Medulla oblongata (tissue), 1 donor: ENCODE data around the gene CEP295NL.
"Not testable (repeated sequence)": the region's sequence is repeated elsewhere in the genome, so short reads cannot be mapped to it uniquely, and the experiment has no call there.

Experiments used
- DNase-seq: peaks from one replicate; pipeline ENCODE4 v3.0.0-alpha.2; 2015; ENCODE audit errors: extremely low spot score

Gene CEP295NL

GRCh38 chr17:78929908-78930775 lies 27.1 kb upstream of the CEP295NL start:
- DNase-seq, result no peak

DNA sequence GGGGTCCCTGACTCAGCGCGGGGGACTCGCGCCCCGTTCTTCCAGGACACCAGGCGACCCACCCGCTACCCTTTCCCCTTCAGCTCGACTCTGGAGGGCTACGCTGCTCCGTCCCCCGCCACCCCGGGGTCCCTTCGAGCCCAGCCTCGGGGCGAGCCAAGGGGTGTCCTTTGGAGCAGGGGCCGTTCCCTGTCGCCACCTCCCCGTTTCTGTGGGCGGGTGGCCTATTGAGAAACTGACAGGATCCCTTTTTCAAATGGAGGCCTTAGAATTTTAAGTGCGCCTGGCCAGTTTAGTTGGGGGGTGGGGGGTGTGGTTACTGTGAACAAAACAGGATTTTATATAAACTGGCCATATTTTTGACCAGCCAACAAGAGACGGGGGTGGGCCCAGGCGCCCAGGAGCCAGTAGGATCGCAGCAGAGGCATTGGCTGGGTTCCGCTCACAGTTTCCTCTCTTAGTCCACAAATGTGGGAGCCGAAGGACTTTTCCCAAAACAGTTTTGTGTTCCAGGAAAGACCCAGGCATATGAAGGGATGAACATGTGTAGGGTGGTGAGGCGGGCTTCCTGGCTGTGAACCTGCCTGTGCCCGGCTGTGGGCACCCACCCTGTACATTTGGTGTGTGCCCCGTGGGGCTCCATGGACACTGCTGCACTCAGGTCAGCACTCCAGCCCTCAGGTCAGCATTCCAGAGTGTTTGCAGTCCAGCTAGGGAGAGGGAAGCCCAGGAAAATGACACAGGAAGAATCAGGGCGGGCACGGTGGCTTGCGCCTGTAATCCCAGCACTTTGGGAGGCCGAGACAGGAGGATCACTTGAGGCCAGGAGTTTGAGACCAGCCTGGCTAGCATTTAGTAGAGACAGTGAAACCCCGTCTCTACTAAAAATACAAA lies 22.9 kb upstream of the CEP295NL start:
- peak; percentile 62 for DNase-seq

GRCh38 chr17:78925234-78925633 lies 22.2 kb upstream of the CEP295NL start, which contains the start of gene TIMP2:
Gene TIMP2 (minus strand): TSS chr17:78925387. CDS start chr17:78925088, 299 bp downstream.
- DNase-seq, result peak; percentile 92

DNA sequence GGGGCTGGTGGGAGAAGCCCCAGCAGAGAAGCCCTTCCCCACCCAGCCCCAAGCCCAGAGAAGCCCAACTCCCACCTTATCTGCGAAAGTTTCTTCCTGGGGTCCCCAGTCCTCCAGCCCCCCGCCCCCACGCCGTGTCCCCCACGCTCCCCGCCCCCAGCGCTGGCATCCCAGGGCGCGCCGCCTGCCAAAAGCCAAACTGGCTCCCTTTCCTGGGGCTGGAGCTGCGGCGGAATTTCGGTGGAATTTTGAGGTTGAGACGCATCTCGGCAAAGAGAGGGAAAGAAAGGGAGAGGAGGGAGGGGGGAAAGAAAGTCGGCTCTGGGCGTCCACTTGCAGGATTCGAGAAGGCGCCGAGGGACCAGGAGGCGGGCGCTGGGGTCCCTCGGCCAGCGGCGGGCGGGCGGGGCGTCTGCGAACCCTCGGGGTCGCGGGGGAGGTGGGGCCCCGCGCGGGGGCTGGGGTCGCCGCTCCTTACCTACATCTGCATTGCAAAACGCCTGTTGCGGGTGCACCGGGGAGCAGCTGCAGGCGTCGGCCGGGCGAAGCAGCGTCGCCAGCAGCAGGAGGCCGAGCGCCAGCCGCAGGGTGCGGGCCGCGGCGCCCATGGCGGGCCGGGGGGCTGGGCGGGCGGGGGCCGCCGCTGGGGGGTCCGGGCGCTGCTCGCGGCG lies 21.6 kb upstream of the CEP295NL start:
- DNase-seq, result no peak

DNA sequence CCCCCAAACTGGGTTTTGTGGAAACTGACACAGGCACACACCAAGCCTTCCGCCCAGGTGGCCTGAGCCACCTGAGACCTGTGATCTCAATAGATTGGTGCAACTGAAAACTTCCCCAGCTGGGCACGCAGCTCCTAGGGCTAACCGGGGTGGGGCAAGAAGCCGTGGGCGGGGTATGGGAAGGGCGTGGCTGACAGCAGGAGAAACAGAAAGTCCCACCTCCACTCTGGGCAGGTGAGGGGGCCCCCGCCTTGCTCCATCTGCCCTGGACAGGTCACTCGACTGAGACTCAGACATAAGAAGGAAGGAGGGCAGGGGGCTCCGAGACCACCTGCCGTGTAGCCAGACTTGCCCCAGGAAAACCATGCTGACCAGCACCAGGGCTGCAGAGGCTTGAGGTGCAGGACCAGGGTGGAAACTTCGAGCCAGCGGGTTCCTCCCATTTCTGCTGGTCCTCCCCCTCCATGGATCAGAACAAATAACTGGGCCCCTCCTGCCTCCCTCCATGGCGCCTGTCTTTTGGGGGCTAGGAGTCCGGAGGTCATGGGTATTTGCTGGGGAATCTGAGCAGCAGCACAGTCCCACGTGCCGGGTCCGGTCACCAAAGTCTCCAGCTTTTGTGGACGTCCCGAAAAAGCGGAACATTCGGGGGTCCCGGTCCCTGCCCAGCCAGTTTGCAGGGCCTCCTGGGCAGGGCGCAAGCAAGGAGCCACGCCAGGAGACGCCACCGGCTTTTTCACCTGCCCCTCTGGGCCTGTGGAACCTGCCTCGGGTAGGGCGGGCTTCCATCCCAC lies 20.9 kb upstream of the CEP295NL start:
- peak; percentile 59 for DNase-seq

- peak; percentile 57 for DNase-seq
These were observed 20.0 kb upstream of the CEP295NL start for GRCh38 chr17:78922816-78923498.

- DNase-seq, result peak; percentile 88
These were observed 18.5 kb upstream of the CEP295NL start for GRCh38 chr17:78921437-78921971.

- DNase-seq, result no peak
These were observed 17.5 kb upstream of the CEP295NL start for GRCh38 chr17:78920528-78920927.

- DNase-seq, result no peak
These were observed 17.0 kb upstream of the CEP295NL start for GRCh38 chr17:78919861-78920450.

DNA sequence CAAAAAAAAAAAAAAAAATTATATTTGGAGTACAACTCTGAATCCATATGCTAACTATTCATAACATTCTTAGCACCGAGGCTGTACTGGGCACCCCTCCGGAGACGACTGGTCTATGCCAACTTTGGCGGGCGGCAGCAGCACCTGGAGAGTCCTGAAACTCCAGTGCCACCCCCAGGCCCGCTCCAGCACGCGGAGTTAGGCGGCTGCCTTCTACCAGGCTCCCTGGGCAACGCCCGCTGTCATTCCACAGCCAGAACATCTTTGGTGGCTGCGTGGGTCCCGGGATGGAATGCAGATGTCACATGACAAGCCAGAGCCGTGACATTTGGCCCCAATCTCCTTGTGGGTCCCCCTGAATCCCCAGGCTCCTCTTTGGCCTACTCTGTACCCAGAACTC lies 16.0 kb upstream of the CEP295NL start:
- DNase-seq, result no peak

DNA sequence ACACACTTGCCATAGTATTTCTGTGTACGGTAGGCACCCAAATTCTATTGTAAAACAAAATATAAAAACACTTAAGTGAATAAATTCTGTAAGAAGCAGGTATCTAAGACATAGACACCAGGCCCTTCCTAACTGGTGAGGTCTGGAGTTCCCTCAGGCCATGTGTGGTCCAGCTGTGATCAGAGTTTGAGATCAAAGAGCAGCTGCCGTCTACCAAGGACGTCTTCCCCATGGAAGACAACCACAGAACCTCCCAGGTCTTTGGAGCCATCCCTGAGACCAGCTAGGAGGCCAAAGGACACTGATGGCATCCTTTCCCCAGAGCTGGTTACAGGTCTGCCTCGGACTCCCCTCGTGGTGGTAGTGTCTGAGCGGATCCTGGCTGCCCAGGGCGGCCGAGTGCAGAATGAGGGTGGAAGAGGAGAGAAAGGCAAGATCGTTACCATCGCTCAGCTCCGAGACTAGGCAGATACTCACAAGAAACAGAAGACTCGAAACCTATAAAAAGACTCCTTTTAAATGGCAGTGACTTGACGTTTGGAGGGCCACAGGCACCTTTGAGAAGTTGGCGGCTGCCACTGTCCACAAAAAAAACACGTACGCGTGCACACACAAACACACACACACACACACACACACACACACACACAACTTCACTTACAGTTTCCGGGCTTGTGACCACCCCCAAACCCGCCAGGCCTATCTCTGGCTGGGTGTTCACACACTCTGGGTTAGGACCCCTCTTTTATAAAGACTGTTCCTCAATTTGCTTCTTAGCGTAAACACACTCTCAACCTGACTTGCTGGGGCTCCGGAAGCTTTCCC lies 14.7 kb upstream of the CEP295NL start:
- DNase-seq, result no peak

DNA sequence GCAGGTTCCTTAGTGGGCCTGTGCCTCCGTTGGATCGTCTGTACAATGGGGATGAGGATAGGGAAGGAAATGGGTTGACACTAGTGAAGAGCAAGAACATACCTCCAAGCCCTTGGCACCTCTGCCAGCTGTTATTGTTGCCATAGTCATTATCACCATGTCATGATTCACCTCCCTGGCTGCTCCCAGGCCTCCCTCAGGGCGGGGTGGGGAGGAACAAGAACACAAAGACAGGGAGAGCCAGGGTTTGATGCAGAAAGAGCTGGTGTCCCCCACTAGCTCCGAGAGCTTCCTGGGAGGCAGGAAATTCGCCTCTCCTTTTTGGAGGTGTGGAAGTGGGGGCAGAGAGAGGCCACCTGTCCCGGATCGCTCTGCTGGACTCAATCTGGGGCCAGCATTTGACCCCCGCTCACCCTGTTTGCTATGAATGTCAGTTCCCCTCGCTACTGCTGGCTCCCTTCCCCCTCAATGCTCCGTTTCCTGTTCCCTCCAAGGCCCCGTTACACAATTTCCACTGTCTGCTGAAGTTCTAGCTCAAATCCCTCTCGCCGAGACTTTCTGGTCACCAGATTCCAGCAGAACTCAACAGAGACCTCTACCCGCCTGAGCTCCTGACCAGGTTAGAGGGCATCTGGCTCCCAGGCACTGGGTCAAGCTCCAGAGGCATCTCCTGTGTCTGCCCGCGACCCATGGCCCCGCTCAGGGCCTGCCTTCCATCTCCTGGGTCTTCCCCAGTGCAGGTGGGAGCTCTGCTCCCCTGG lies 13.1 kb upstream of the CEP295NL start:
- DNase-seq, result peak; percentile 67

GRCh38 chr17:78913115-78913514 lies 10.1 kb upstream of the CEP295NL start:
- DNase-seq, result no peak

DNA sequence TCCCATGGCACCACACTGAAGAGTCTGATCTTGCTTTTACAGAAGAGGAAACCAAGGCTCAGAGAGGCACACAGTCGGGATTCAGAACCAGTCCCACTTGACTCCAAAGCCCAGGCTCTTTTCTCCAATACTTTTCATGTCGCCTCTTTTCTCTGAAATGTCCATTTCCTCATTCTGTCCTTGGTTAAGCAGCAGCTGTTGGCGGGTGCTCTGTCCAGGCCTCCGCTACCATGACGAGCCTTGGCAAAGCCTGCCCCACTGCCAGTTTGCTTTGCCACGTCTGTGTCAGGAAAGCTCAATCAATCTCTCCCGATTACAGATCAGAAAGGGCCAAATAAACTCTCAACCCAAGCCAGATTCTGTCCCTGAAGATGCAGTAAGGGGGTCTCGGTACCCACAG lies 9.1 kb upstream of the CEP295NL start:
- no peak for DNase-seq

DNA sequence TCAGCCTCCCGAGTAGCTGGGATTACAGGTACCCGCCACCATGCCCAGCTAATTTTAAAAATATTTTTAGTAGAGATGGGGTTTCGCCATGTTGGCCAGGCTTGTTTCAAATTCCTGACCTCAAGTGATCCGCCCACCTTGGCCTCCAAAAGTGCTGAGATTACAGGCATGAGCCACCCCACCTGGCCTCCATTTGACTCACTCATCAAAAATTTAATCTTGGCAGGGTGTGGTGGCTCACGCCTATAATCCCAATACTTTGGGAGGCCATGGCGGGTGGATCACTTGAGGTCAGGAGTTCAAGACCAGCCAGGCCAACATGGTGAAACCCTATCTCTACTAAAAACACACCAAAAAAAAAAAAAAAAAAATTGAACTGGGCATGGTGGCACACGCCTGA lies 8.5 kb upstream of the CEP295NL start:
- DNase-seq, result not testable (repeated sequence)

DNA sequence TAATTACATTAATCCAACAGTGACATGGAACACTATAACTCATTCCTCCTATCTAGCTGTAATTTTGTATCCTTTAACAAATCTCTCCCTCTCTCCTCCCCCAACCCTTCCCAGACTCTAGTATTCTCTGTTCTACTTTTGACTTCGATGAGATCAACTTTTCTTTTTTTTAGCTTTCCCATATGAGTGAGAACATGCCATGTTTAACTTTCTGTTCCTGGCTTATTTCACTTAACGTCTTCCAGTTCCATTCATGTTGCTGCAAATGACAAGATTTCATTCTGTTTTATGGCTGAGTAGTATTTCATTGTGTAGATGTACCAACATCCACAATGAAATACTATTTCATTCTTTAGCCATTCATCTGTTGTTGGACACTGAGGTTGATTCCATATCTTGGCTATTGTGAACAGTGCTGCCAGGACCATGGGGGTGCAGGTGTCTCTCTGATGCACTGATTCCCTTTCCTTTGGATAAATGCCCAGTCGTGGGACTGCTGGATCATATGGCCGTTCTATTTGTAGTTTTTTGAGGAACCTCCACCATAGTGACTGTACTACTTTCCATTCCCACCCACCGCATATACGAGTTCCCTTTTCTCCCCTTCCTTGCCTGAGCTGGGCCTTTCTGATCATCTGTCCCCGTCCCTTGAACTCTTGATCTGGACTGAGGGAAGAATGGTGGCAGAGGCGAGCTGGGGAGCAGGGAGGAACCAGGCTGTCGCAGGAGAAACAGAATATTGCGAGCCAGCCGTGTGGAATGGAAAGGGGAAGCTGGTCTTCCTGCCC lies 7.7 kb upstream of the CEP295NL start:
- peak; percentile 85 for DNase-seq

GRCh38 chr17:78908426-78908825 lies 5.4 kb upstream of the CEP295NL start:
- DNase-seq, result no peak
